Upper lobe of left lung (tissue), 6 donors: Measurements from ENCODE around the gene TAS2R38. TPM values are rescaled to one million over a fixed set of nuclear protein-coding genes. Genes with fewer than 3 reads are reported as not detected.

Experiments used
- ATAC-seq, 2 donors: fragments of 200-7000 bp; cut with Tn5 transposase; one replicate each; pipeline ENCODE4 v1.9.1; 2022; ENCODE audit warnings: mild to moderate bottlenecking in 2 of 2, moderate library complexity in 2 of 2; ENCODE audit not compliant: low FRiP score in 2 of 2
- DNase-seq, 2 donors: peaks; one replicate each; pipeline ENCODE4 v3.0.0-alpha.2; 2019 to 2020
- H3K27ac ChIP-seq, 4 donors: fragments of 200-600 bp; sonication (generic); one replicate each; pipeline ENCODE4 v1.5.1; 2016 to 2019
- H3K27me3 ChIP-seq, 4 donors: fragments of 200-600 bp; sonication (generic); one replicate each; pipeline ENCODE4 v1.5.1; 2017 to 2019
- H3K36me3 ChIP-seq, 4 donors: fragments of 200-600 bp; sonication (generic); one replicate each; pipeline ENCODE4 v1.5.1; 2016 to 2019
- H3K4me1 ChIP-seq, 4 donors: fragments of 200-600 bp; sonication (generic); one replicate each; pipeline ENCODE4 v1.5.1; 2018 to 2019
- H3K4me3 ChIP-seq, 4 donors: fragments of 200-600 bp; sonication (generic); one replicate each; pipeline ENCODE4 v1.5.1; 2017 to 2019; ENCODE audit warnings: mild to moderate bottlenecking in 2 of 4, moderate library complexity in 1 of 4
- H3K9me3 ChIP-seq, 4 donors: fragments of 200-600 bp; sonication (generic); one replicate each; pipeline ENCODE4 v1.5.1; 2018 to 2019
- CTCF ChIP-seq, 6 experiments: fragments of 450-650 bp in 4 of 6; fragments of 200-600 bp in 2 of 6; sonication (generic) in 2 of 6; IDR thresholded peaks; one replicate each; pipeline ENCODE4 v1.5.1; 2016 to 2019; ENCODE audit warnings: antibody characterized with exemption in 6 of 6
- EP300 ChIP-seq, 4 donors: sonication (generic); formaldehyde crosslinking; IDR thresholded peaks; one replicate each; pipeline ENCODE4 v1.5.1; 2017; ENCODE audit warnings: antibody characterized with exemption in 4 of 4, control low read depth in 2 of 4
- POLR2A ChIP-seq, 4 donors: fragments of 450-650 bp; IDR thresholded peaks; one replicate each; pipeline ENCODE4 v1.5.1; 2016 to 2017; ENCODE audit warnings: antibody characterized with exemption in 4 of 4, mild to moderate bottlenecking in 2 of 4
- POLR2AphosphoS5 ChIP-seq, 2 donors: sonication (generic); formaldehyde crosslinking; IDR thresholded peaks; one replicate each; pipeline ENCODE4 v1.5.1; 2017; ENCODE audit warnings: antibody characterized with exemption in 2 of 2
- WGBS, 2 donors: methylation state at CpG; one replicate each; pipeline ENCODE4 v1.1.5; 2017 to 2018; 5-methylcytosine and 5-hydroxymethylcytosine counted together
- total RNA-seq, 6 donors: library from RNA; depleted of rRNA in 4 of 6; stranded (reverse); fragments of >200 nt in 4 of 6; gene quantifications; one replicate each; pipeline versions ENCODE4 v1.1.0 to v1.2.1, GENCODE V29; 2016 to 2021
- donor health status: DM: no; HTN: no; CAD: no; lungs with moderate emphysema.
- donor health status: DM: no; HTN: yes; CAD: no; lungs with severe emphysema.

Gene TAS2R38
- total RNA-seq, 6 donors from 2014 or later: not detected

GRCh38 chr7:141949451-141949850 is 24.1 kb downstream of the TAS2R38 start:
- Histone ChIP-seq H3K36me3 (no peaks in the 10 kb centered on the region), H3K4me1 (no peaks in the 10 kb centered on the region), H3K9me3 (no peaks in the 10 kb centered on the region), H3K27me3 (no peaks in the 10 kb centered on the region), H3K27ac (no peak overlapping the region), H3K4me3 (no peak overlapping the region)
- 47 to 58% methylated on average over 2 of the region's 2 CpGs for WGBS, 2 donors
- TF ChIP-seq CTCF (IDR thresholded peaks at IDR 0.05): no peak
- TF ChIP-seq EP300 (IDR thresholded peaks at IDR 0.05): no peak
- no peak for TF ChIP-seq POLR2AphosphoS5 (IDR thresholded peaks at IDR 0.05)
- TF ChIP-seq POLR2A (IDR thresholded peaks at IDR 0.05): no peak
- ATAC-seq: no peak
- no peak for DNase-seq

GRCh38 chr7:141949021-141949420 is 24.6 kb downstream of the TAS2R38 start:
- H3K27ac ChIP-seq: no peak overlapping the region
- DNase-seq (no peak), ATAC-seq (no peak)
- TF ChIP-seq POLR2AphosphoS5 (IDR thresholded peaks at IDR 0.05) (no peak), CTCF (IDR thresholded peaks at IDR 0.05) (no peak), POLR2A (IDR thresholded peaks at IDR 0.05) (no peak), EP300 (IDR thresholded peaks at IDR 0.05) (no peak)
- no peak overlapping the region for H3K4me3 ChIP-seq
- H3K9me3 ChIP-seq: no peaks in the 10 kb centered on the region
- no peaks in the 10 kb centered on the region for H3K27me3 ChIP-seq
- no peaks in the 10 kb centered on the region for H3K36me3 ChIP-seq
- no peaks in the 10 kb centered on the region for H3K4me1 ChIP-seq
- WGBS, 2 donors: 70 to 86% methylated on average over 2 of the region's 2 CpGs

GRCh38 chr7:141946796-141947195 is 26.8 kb downstream of the TAS2R38 start, which contains the start of gene CLEC5A:
TSS of gene CLEC5A (minus strand) at chr7:141946974. CDS start at chr7:141946292, 682 bp downstream.
- no peak for TF ChIP-seq EP300 (IDR thresholded peaks at IDR 0.05)
- no peak for TF ChIP-seq POLR2A (IDR thresholded peaks at IDR 0.05)
- no peak for TF ChIP-seq CTCF (IDR thresholded peaks at IDR 0.05)
- TF ChIP-seq POLR2AphosphoS5 (IDR thresholded peaks at IDR 0.05): no peak
- peak within 1 kb of the TSS in 3 of 4 donors; percentile 16 to 58 (median 50) for H3K27ac ChIP-seq
- H3K9me3 ChIP-seq: peaks cover 0 to 4% (median 0%) of the 10 kb centered on the region in 4 donors
- peak within 1 kb of the TSS in 1 of 4 donors; percentile 18 for H3K4me3 ChIP-seq
- DNase-seq: no peak
- H3K27me3 ChIP-seq: no peaks in the 10 kb centered on the region
- no peaks in the 10 kb centered on the region for H3K4me1 ChIP-seq
- WGBS, 2 donors: 68 to 73% methylated on average over 3 of the region's 3 CpGs
- ATAC-seq: peak in 1 of 2 donors; percentile 35
- H3K36me3 ChIP-seq: no peaks in the 10 kb centered on the region

GRCh38 chr7:141945356-141945755 is 28.2 kb downstream of the TAS2R38 start:
- peak overlapping the region in 2 of 4 donors; percentile 37 to 57 for H3K27ac ChIP-seq
- H3K4me1 ChIP-seq: no peaks in the 10 kb centered on the region
- TF ChIP-seq EP300 (IDR thresholded peaks at IDR 0.05) (peak in 2 of 4 donors; percentile 17 to 62), POLR2AphosphoS5 (IDR thresholded peaks at IDR 0.05) (peak in 1 of 2 donors; percentile 55), POLR2A (IDR thresholded peaks at IDR 0.05) (no peak), CTCF (IDR thresholded peaks at IDR 0.05) (no peak)
- no peak overlapping the region for H3K4me3 ChIP-seq
- H3K9me3 ChIP-seq: peaks cover 0 to 14% (median 9%) of the 10 kb centered on the region in 4 donors
- DNase-seq (no peak), ATAC-seq (peak; percentile 66 to 80)
- WGBS, 2 donors: 54 to 61% methylated on average over 3 of the region's 3 CpGs
- H3K36me3 ChIP-seq: no peaks in the 10 kb centered on the region
- no peaks in the 10 kb centered on the region for H3K27me3 ChIP-seq

GRCh38 chr7:141944811-141945210 is 28.8 kb downstream of the TAS2R38 start:
- WGBS, 2 donors: 50 to 71% methylated on average over 3 of the region's 3 CpGs
- TF ChIP-seq POLR2AphosphoS5 (IDR thresholded peaks at IDR 0.05) (no peak), POLR2A (IDR thresholded peaks at IDR 0.05) (no peak), EP300 (IDR thresholded peaks at IDR 0.05) (no peak), CTCF (IDR thresholded peaks at IDR 0.05) (no peak)
- H3K9me3 ChIP-seq: peaks cover 0 to 14% (median 10%) of the 10 kb centered on the region in 4 donors
- ATAC-seq: peak in 1 of 2 donors; percentile 42
- no peaks in the 10 kb centered on the region for H3K4me1 ChIP-seq
- H3K27me3 ChIP-seq: no peaks in the 10 kb centered on the region
- H3K4me3 ChIP-seq: no peak overlapping the region
- H3K27ac ChIP-seq: peak overlapping the region in 2 of 4 donors; percentile 37 to 57
- DNase-seq: no peak
- no peaks in the 10 kb centered on the region for H3K36me3 ChIP-seq
